ENCODE results near the gene SLCO3A1. TPM values are rescaled to one million over a fixed set of nuclear protein-coding genes. Genes with fewer than 3 reads are reported as not detected.
A peak's percentile ranks its signal among the peaks of the same experiment; 100 is the strongest.

The SLCO3A1 gene
- total RNA-seq, 2 experiments from 2014 or later, result 8.5 to 40.0 TPM

- Histone ChIP-seq H3K27ac (ENCODE audit: low read depth, low read length, poor library complexity, severe bottlenecking) (no peak overlapping the region), H3K36me3 (ENCODE audit: insufficient read depth, low read length) (no peaks in the 10 kb centered on the region), H3K4me2 (ENCODE audit: low read length) (peak overlapping the region; percentile 61; the same call in 1 of the 2 replicates), H3K9me2 (ENCODE audit: insufficient read depth, low read length) (no peaks in the 10 kb centered on the region), H3K9me3 (ENCODE audit: low read length) (no peaks in the 10 kb centered on the region), H3K4me1 (ENCODE audit: insufficient read depth, low read length, poor library complexity, severe bottlenecking) (peaks cover 32% of the 10 kb centered on the region), H3K79me2 (ENCODE audit: insufficient read depth, low read depth, low read length) (0 out of 2 replicates have a peak, but pooled peaks cover 11% of the 10 kb centered on the region), H4K20me1 (ENCODE audit: insufficient read depth, low read length) (peaks cover 17% of the 10 kb centered on the region), H3K4me3 (ENCODE audit: low read depth, low read length, poor library complexity, severe bottlenecking) (no peak overlapping the region), H2AFZ (ENCODE audit: low read length) (no peak overlapping the region)
- POLR2A ChIA-PET, result interaction anchor here (0.5 to 1.4 kb wide), 7 partner anchors 9 to 116 kb away, joined by 3 to 6 read pairs (median 3); no protein-coding TSS in a partner anchor
- DNase-seq (ENCODE audit: low spot score), result peak; percentile 7
- TF ChIP-seq EZH2phosphoT487 (IDR thresholded peaks at IDR 0.05; ENCODE audit: borderline replicate concordance, low read depth, low read length) (no peak), CTCF (conservative IDR thresholded peaks at IDR 0.05; ENCODE audit: low read length) (no peak)
- CTCF ChIA-PET (ENCODE audit: unreplicated experiment), result no interaction called here
- intact Hi-C loops (cut with micrococcal nuclease; ENCODE audit: unreplicated experiment), result no loop called here
- BruUV-seq (replicated peaks), result no TSS peak
Observed at GRCh38 chr15:92006186-92007028, 152.9 kb downstream of the SLCO3A1 start.

DNA sequence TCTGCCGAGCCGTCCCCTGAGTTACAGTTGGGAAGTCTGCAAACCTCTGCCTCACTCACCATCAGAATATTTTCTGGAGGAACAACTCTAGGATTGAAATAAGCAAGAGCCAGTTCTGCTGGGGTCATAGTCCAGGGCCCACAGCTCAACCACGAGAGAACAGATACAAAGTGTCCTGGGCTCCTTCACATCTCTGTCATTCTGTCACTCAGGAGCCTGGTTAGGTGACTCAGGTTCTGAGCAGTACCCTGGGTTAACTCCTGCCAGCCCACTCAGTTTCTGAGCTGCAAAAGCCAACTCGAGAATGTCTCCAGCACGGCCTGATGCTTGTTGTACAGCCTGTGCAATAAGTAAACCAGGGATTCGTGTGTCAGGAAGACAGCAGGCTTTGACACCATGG lies 155.7 kb downstream of the SLCO3A1 start:
- Histone ChIP-seq H3K9me3 (ENCODE audit: low read length) (no peaks in the 10 kb centered on the region), H3K4me3 (ENCODE audit: low read depth, low read length, poor library complexity, severe bottlenecking) (no peak overlapping the region), H4K20me1 (ENCODE audit: insufficient read depth, low read length) (peaks cover 19% of the 10 kb centered on the region), H3K36me3 (ENCODE audit: insufficient read depth, low read length) (no peaks in the 10 kb centered on the region), H3K27ac (ENCODE audit: low read depth, low read length, poor library complexity, severe bottlenecking) (no peak overlapping the region), H3K79me2 (ENCODE audit: insufficient read depth, low read depth, low read length) (peaks cover 17% of the 10 kb centered on the region; the same call in 1 of the 2 replicates), H2AFZ (ENCODE audit: low read length) (no peak overlapping the region), H3K4me2 (ENCODE audit: low read length) (no peak overlapping the region), H3K9me2 (ENCODE audit: insufficient read depth, low read length) (no peaks in the 10 kb centered on the region), H3K4me1 (ENCODE audit: insufficient read depth, low read length, poor library complexity, severe bottlenecking) (peaks cover 50% of the 10 kb centered on the region)
- intact Hi-C loops (cut with micrococcal nuclease; ENCODE audit: unreplicated experiment), result no loop called here
- POLR2A ChIA-PET, result interaction anchor here (1.0 kb wide), 1 partner anchor 10 kb away, joined by 4 read pairs; no protein-coding TSS in a partner anchor
- BruUV-seq (replicated peaks), result no TSS peak
- CTCF ChIA-PET (ENCODE audit: unreplicated experiment), result no interaction called here
- DNase-seq (ENCODE audit: low spot score), result no peak
- no peak for TF ChIP-seq EZH2phosphoT487 (IDR thresholded peaks at IDR 0.05; ENCODE audit: borderline replicate concordance, low read depth, low read length)
- no peak for TF ChIP-seq CTCF (conservative IDR thresholded peaks at IDR 0.05; ENCODE audit: low read length)
